ENCODE measurements around the gene MYO9A.

MYO9A gene

DNA sequence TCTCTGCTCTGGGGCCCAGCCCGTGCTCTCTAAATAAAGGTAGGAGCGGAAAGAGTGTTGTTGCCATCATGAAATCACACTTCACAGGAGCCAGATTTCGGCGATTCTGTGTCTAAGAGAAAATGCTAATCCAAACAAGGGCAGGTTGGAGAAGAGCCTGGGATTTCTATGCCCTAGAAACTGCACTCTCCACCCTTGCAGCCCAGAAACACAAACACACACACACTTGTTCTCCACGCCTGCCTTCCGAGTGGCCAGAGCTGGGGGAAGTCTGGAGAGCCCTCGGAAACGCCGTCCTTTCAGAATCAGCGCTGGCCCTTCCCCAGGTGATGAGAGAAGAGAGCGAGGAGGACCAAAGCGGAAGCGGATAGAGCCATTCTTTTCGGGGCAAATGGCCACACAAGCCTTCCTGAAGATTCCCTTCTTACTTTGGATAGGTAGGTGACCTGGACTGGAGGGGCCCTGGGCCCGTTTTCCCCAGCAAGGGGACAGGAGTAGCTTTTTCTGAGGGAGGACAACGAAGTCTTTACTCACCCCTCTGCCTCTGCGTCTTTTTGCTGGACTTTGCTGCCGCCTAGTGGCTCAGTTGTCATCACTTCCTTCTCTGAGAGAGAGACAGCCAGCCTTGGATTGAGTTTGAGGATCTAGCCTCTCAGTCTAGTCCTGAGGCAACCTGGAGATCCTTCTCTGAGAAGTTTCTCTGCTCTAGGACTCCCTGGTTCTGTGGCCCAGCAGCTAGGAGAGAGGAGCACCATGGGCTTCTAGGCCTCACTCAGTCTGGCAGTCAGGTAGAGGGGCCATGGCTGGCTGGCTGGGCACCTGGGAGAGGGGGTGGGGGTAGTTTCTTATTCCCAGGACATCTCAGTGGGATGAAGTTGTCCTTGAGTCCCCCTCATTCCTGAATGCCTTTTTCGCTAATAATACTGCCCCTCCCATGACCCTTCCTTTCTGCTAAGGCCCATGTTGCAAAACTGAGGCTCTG, 38.0 kb upstream of the MYO9A start:
- peak overlapping the region; percentile 45 to 61 for H3K9ac ChIP-seq (ENCODE audit: low read depth in 1 of 2, low read length in 2 of 2)
- H3K9me3 ChIP-seq (ENCODE audit: control insufficient read depth in 1 of 2, low read length in 2 of 2), result no peaks in the 10 kb centered on the region
- H3K27ac ChIP-seq (ENCODE audit: low read depth, low read length), result no peak overlapping the region
- peak overlapping the region; percentile 74 for H3K4me3 ChIP-seq (ENCODE audit: low read depth in 1 of 2, low read length in 2 of 2)
- H3K4me1 ChIP-seq (ENCODE audit: control insufficient read depth in 1 of 2, insufficient read depth in 2 of 2, low read length in 2 of 2), result peaks cover 8 to 16% of the 10 kb centered on the region in 2 donors
- no peaks in the 10 kb centered on the region for H3K27me3 ChIP-seq (ENCODE audit: control insufficient read depth in 1 of 2, insufficient read depth in 2 of 2, low read length in 2 of 2)
- H3K36me3 ChIP-seq (ENCODE audit: control insufficient read depth in 1 of 2, insufficient read depth in 2 of 2, low read length in 2 of 2), result no peaks in the 10 kb centered on the region

DNA sequence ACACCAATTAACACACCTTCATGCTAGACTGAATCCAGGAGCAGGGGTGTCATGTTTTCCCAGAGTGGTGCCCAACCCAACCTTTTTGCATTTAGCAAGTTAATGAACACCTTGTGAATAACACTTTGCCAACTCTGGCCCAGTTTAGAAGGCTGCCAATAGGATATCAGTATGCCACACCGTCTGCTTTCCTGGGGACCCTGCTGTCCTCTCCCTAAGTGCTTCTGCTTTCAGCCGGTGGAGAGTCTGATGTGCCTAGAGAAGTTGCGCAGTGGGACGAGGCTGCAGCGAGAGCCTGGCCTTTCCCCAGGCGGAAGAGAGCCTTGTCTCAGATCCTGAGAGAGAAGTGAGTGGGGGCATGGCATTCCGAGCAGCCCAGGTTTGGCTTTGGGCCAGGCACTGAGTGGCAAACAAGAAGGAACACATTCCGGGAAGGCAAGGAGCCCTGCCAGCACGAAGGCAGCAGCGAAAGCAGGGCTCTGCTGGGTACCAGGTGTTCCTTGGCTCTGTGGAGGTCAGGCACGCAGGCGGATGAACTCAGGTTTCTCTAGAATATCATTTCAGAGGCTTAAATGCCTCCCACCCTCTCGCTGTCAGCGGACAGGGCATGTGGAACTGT, 37.2 kb upstream of the MYO9A start:
- Histone ChIP-seq H3K27ac (ENCODE audit: low read depth, low read length) (peak overlapping the region; percentile 61), H3K4me3 (ENCODE audit: low read depth in 1 of 2, low read length in 2 of 2) (peak overlapping the region; percentile 74), H3K9ac (ENCODE audit: low read depth in 1 of 2, low read length in 2 of 2) (peak overlapping the region; percentile 45 to 61), H3K36me3 (ENCODE audit: control insufficient read depth in 1 of 2, insufficient read depth in 2 of 2, low read length in 2 of 2) (no peaks in the 10 kb centered on the region), H3K4me1 (ENCODE audit: control insufficient read depth in 1 of 2, insufficient read depth in 2 of 2, low read length in 2 of 2) (peaks cover 8 to 16% of the 10 kb centered on the region in 2 donors), H3K27me3 (ENCODE audit: control insufficient read depth in 1 of 2, insufficient read depth in 2 of 2, low read length in 2 of 2) (no peaks in the 10 kb centered on the region), H3K9me3 (ENCODE audit: control insufficient read depth in 1 of 2, low read length in 2 of 2) (no peaks in the 10 kb centered on the region)

DNA sequence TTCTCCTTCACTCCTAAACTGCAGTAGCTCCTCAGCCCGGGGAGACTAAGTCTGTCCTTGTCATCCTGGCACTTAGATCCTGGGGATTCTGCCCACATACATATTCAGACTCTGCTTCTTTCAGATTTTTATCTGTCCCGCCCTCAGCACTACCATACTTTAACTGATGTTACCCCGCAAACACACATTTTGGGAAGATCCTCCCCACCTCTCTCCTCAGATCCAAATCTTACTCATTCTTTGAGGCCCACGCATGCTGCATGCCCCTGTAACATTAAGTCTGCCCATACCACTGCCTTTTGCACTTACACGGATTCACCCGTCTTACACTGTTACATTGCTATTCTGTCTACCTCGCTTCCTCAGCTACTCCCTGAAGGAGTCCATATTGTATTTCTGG, 36.4 kb upstream of the MYO9A start:
- no peaks in the 10 kb centered on the region for H3K27me3 ChIP-seq (ENCODE audit: control insufficient read depth in 1 of 2, insufficient read depth in 2 of 2, low read length in 2 of 2)
- no peak overlapping the region for H3K27ac ChIP-seq (ENCODE audit: low read depth, low read length)
- H3K4me1 ChIP-seq (ENCODE audit: control insufficient read depth in 1 of 2, insufficient read depth in 2 of 2, low read length in 2 of 2), result peaks cover 8 to 16% of the 10 kb centered on the region in 2 donors
- H3K36me3 ChIP-seq (ENCODE audit: control insufficient read depth in 1 of 2, insufficient read depth in 2 of 2, low read length in 2 of 2), result no peaks in the 10 kb centered on the region
- no peak overlapping the region for H3K4me3 ChIP-seq (ENCODE audit: low read depth in 1 of 2, low read length in 2 of 2)
- no peak overlapping the region for H3K9ac ChIP-seq (ENCODE audit: low read depth in 1 of 2, low read length in 2 of 2)
- H3K9me3 ChIP-seq (ENCODE audit: control insufficient read depth in 1 of 2, low read length in 2 of 2), result no peaks in the 10 kb centered on the region

DNA sequence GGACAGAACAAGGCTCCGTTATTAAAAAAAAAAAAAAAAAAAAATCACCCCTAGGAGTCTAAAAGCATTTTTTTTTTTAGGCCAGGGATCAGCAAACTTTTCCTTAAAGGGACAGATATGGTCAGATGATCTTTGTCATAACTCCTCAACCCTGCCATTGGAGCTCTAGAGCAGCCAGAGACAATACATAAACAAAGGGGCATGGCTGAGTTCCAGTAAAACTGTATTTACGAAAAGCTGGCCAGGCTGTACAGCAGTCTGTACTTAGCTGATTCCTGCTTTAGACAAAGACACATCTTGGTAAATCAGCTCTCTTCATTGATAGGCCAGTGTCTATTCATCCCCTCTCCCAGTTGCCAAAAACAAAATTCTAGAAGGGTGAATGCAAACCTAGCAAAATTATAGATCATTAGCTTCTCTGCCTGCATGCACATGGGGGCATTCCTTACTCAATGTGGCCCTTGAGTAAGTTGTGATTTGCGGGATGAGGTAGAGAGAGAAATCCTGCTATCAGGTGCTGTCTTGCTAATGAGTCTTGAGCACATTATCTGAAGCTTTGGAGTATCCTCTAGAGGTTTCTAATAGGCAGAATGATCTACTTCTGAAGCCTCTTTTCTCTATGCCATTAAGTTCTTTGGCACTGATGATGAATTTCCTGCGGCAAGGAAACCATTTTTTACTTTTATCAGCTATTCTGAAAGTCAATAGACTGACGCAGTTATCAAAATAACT, 35.5 kb upstream of the MYO9A start:
- Histone ChIP-seq H3K4me1 (ENCODE audit: control insufficient read depth in 1 of 2, insufficient read depth in 2 of 2, low read length in 2 of 2) (peaks cover 8 to 16% of the 10 kb centered on the region in 2 donors), H3K9ac (ENCODE audit: low read depth in 1 of 2, low read length in 2 of 2) (no peak overlapping the region), H3K27me3 (ENCODE audit: control insufficient read depth in 1 of 2, insufficient read depth in 2 of 2, low read length in 2 of 2) (no peaks in the 10 kb centered on the region), H3K36me3 (ENCODE audit: control insufficient read depth in 1 of 2, insufficient read depth in 2 of 2, low read length in 2 of 2) (no peaks in the 10 kb centered on the region), H3K4me3 (ENCODE audit: low read depth in 1 of 2, low read length in 2 of 2) (no peak overlapping the region), H3K27ac (ENCODE audit: low read depth, low read length) (no peak overlapping the region), H3K9me3 (ENCODE audit: control insufficient read depth in 1 of 2, low read length in 2 of 2) (no peaks in the 10 kb centered on the region)

DNA sequence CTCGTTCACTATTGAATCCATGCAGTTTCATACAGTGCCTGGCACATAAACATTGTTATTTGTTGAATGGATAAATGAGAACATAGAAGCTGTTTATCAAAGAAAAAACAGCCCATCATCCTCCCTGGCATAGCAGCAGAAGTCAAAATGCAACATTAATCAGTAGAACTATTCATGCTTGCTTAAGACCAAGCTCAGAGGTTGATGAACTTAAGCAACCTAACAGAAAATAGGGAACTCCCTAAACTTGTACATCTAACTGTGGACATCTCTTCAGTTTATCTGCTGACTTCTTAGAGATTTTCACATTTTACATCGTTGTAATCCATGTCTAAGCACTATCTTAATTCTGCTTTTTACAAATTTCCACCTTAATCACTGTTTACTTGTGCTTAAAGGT, 29.5 kb upstream of the MYO9A start:
- Histone ChIP-seq H3K9ac (ENCODE audit: low read depth in 1 of 2, low read length in 2 of 2) (no peak overlapping the region), H3K4me1 (ENCODE audit: control insufficient read depth in 1 of 2, insufficient read depth in 2 of 2, low read length in 2 of 2) (peaks cover 0 to under 1% of the 10 kb centered on the region in 2 donors), H3K27ac (ENCODE audit: low read depth, low read length) (no peak overlapping the region), H3K4me3 (ENCODE audit: low read depth in 1 of 2, low read length in 2 of 2) (no peak overlapping the region), H3K9me3 (ENCODE audit: control insufficient read depth in 1 of 2, low read length in 2 of 2) (no peaks in the 10 kb centered on the region), H3K36me3 (ENCODE audit: control insufficient read depth in 1 of 2, insufficient read depth in 2 of 2, low read length in 2 of 2) (no peaks in the 10 kb centered on the region), H3K27me3 (ENCODE audit: control insufficient read depth in 1 of 2, insufficient read depth in 2 of 2, low read length in 2 of 2) (no peaks in the 10 kb centered on the region)

GRCh38 chr15:72146934-72147333, 29.0 kb upstream of the MYO9A start:
- Histone ChIP-seq H3K4me1 (ENCODE audit: control insufficient read depth in 1 of 2, insufficient read depth in 2 of 2, low read length in 2 of 2) (peaks cover 0 to 4% of the 10 kb centered on the region in 2 donors), H3K9ac (ENCODE audit: low read depth in 1 of 2, low read length in 2 of 2) (no peak overlapping the region), H3K4me3 (ENCODE audit: low read depth in 1 of 2, low read length in 2 of 2) (no peak overlapping the region), H3K27me3 (ENCODE audit: control insufficient read depth in 1 of 2, insufficient read depth in 2 of 2, low read length in 2 of 2) (no peaks in the 10 kb centered on the region), H3K27ac (ENCODE audit: low read depth, low read length) (no peak overlapping the region), H3K9me3 (ENCODE audit: control insufficient read depth in 1 of 2, low read length in 2 of 2) (no peaks in the 10 kb centered on the region), H3K36me3 (ENCODE audit: control insufficient read depth in 1 of 2, insufficient read depth in 2 of 2, low read length in 2 of 2) (no peaks in the 10 kb centered on the region)

DNA sequence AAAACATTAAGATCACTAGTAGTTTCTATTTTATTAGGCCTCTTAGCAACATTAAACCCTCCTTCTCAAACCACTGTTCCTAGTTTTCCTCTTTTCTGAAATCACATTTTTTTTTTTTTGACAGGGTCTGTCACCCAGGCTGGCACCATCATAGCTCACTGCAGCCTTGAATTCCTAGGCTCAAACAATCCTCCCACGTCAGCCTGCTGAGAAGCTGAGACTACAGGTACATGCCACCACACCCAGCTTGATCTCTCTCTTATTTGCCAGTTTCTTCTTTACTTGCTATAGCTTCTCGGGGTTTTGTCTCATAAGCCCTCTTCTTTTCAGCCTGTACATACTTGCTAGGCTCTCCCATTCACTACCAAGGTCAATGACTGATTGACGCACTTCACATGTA, 28.3 kb upstream of the MYO9A start:
- no peak overlapping the region for H3K27ac ChIP-seq (ENCODE audit: low read depth, low read length)
- H3K9ac ChIP-seq (ENCODE audit: low read depth in 1 of 2, low read length in 2 of 2), result no peak overlapping the region
- H3K36me3 ChIP-seq (ENCODE audit: control insufficient read depth in 1 of 2, insufficient read depth in 2 of 2, low read length in 2 of 2), result no peaks in the 10 kb centered on the region

DNA sequence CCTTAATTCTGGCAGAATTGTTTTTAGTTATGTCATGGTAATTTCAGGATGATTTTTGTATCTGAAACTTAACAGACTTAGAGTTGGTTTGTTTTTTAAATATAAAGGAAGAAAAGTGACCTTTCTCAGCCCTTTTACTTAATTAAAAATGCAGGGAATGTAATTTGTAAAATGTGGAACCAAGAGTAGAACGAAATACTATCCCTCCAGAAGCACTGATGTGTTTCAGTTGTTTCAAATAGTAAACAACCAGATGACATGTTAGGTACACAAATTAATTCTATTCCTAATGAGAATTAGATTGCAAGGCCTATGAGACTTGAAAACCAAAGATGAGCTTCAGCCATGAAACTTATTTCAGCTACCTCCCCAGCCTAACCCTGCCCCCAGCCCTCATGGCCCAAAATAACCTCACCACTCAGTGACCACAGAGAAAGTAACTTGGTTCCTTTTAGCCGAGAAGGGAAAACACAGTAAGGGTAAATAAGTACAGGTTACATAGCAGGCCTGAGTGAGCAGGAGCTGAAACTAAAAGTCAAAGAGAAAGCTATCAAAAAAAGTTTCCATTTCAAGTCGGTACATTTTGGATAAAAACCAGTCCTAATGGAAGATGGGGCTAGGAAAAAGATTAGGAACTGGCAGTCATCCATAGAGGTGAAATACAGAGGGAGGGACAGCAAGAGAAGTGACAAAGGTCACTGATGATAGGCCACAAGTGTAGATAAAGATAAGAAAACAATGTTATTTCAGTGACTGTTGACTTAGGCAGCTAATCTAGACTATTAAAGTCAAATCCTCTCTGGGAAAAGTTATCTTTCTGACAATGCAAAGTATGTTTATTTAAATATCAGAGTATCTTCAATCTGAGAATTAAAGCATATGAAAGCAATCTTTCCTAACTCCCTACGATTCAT, 23.5 kb upstream of the MYO9A start:
- Histone ChIP-seq H3K4me3 (ENCODE audit: low read depth in 1 of 2, low read length in 2 of 2) (no peak overlapping the region), H3K36me3 (ENCODE audit: control insufficient read depth in 1 of 2, insufficient read depth in 2 of 2, low read length in 2 of 2) (peaks cover 0 to 2% of the 10 kb centered on the region in 2 donors), H3K27me3 (ENCODE audit: control insufficient read depth in 1 of 2, insufficient read depth in 2 of 2, low read length in 2 of 2) (no peaks in the 10 kb centered on the region), H3K9ac (ENCODE audit: low read depth in 1 of 2, low read length in 2 of 2) (no peak overlapping the region), H3K4me1 (ENCODE audit: control insufficient read depth in 1 of 2, insufficient read depth in 2 of 2, low read length in 2 of 2) (peaks cover 11 to 15% of the 10 kb centered on the region in 2 donors), H3K9me3 (ENCODE audit: control insufficient read depth in 1 of 2, low read length in 2 of 2) (no peaks in the 10 kb centered on the region), H3K27ac (ENCODE audit: low read depth, low read length) (no peak overlapping the region)

More for the DNA sequence above, 28.3 kb upstream of the MYO9A start:
- Histone ChIP-seq H3K4me1 (ENCODE audit: control insufficient read depth in 1 of 2, insufficient read depth in 2 of 2, low read length in 2 of 2) (peaks cover 6 to 11% of the 10 kb centered on the region in 2 donors), H3K9me3 (ENCODE audit: control insufficient read depth in 1 of 2, low read length in 2 of 2) (no peaks in the 10 kb centered on the region), H3K4me3 (ENCODE audit: low read depth in 1 of 2, low read length in 2 of 2) (no peak overlapping the region), H3K27me3 (ENCODE audit: control insufficient read depth in 1 of 2, insufficient read depth in 2 of 2, low read length in 2 of 2) (no peaks in the 10 kb centered on the region)

DNA sequence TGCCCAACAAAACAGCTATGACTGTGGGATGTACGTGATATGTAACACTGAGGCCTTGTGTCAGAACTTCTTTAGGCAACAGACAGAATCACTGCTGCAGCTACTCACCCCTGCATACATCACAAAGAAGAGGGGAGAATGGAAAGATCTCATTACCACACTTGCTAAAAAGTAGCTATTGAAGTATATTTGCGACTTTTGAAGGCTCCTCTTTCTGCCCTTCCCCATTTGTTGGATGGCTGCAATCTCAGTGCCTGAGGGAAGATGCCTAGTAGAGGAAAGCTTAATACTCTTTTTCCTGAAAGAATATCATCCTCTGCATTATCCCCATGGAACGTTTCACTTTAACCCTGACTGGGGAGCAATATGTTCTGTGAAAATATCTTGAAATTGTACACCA, 22.1 kb upstream of the MYO9A start:
- Histone ChIP-seq H3K27me3 (ENCODE audit: control insufficient read depth in 1 of 2, insufficient read depth in 2 of 2, low read length in 2 of 2) (no peaks in the 10 kb centered on the region), H3K36me3 (ENCODE audit: control insufficient read depth in 1 of 2, insufficient read depth in 2 of 2, low read length in 2 of 2) (peaks cover 0 to 2% of the 10 kb centered on the region in 2 donors), H3K4me1 (ENCODE audit: control insufficient read depth in 1 of 2, insufficient read depth in 2 of 2, low read length in 2 of 2) (peaks cover 11 to 15% of the 10 kb centered on the region in 2 donors), H3K4me3 (ENCODE audit: low read depth in 1 of 2, low read length in 2 of 2) (no peak overlapping the region), H3K9ac (ENCODE audit: low read depth in 1 of 2, low read length in 2 of 2) (no peak overlapping the region), H3K9me3 (ENCODE audit: control insufficient read depth in 1 of 2, low read length in 2 of 2) (no peaks in the 10 kb centered on the region), H3K27ac (ENCODE audit: low read depth, low read length) (no peak overlapping the region)

All from duodenal mucosa (tissue), 2 donors.